Hepatocyte (in vitro differentiated cells): Measurements from ENCODE around the gene HMCN1.

Source experiments
- CTCF ChIP-seq: fragments of 200-600 bp; sonication (generic); IDR thresholded peaks from 2 replicates; pipeline ENCODE4 v1.5.1; 2016; ENCODE audit warnings: antibody characterized with exemption, mild to moderate bottlenecking; ENCODE audit not compliant: poor library complexity
- EZH2 ChIP-seq: fragments of 200-600 bp; sonication (generic); IDR thresholded peaks from 2 replicates; pipeline ENCODE4 v1.6.1; 2016; ENCODE audit warnings: antibody characterized with exemption, mild to moderate bottlenecking, borderline replicate concordance
- EZH2phosphoT487 ChIP-seq: fragments of 200-600 bp; sonication (generic); IDR thresholded peaks from one replicate; pipeline ENCODE4 v1.6.1; 2018; ENCODE audit warnings: antibody characterized with exemption, mild to moderate bottlenecking, low read depth, moderate library complexity; ENCODE audit not compliant: unreplicated experiment, severe bottlenecking

GRCh38 chr1:186002406-186002805, 268.2 kb downstream of the HMCN1 start:
- TF ChIP-seq CTCF (no peak), EZH2 (no peak), EZH2phosphoT487 (no peak)
